ENCODE measurements around the gene MOB3A.
"Not testable (repeated sequence)": the region's sequence is repeated elsewhere in the genome, so short reads cannot be mapped to it uniquely, and the experiment has no call there.

Gene MOB3A

DNA sequence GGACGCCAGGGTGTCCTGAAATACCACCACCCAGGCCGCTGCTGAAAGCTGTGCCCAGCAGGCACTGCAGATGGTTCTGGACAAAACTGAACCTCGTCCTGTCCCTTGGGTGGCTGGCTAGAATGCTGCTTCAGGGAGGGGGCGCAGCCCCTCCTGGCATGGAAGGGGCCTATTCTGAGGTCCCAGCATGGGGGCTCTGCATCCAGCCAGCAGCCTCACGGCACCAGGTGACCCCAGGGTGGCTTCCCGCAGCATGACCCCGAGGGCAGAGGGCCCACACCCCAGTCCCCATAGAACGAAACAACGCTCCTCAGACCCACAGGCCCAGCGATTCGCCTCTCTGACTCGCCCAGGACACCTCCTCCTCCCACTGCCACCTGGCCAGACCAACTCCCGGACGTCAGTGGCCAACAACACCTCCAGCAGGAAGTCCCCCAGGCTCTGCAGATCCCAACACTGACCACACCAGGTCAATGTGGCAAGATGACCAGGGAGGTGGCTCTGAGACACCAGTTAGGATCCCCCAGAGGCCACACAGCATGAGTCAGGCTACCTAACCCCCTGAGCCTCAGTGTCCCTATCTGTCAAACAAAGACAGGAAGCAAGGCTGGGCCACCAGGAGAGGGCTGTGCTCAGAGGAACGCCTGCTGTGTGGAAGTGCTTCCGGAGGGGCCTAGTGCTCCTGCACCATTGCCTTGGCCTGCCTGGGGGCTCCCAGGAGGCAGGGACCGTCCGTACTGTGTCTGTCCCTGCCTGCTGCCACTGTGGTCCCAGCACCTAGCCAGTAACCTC lies 51.2 kb downstream of the MOB3A start:
- FAIRE-seq: no peak

GRCh38 chr19:2043961-2044708 lies 52.0 kb downstream of the MOB3A start:
- FAIRE-seq: no peak

DNA sequence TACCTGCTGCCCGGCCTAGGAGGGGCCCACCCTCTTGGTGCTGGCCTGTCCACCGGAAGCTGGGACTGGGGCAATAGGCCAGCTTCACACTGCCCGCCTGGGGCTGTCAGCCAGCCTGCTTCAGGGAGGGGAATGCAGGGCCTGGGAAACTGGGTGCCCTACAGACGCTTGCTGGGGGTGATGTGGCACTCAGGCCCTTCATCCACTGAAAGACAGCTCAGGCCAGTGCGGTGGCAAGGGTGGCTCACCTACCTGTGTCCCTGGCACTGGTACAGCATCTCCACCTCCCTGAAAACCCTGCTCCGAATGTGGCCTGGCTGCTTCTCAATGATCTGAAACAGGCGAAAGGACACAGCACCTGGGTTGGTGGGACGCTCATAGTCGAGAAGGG lies 52.9 kb downstream of the MOB3A start:
- no peak for FAIRE-seq

DNA sequence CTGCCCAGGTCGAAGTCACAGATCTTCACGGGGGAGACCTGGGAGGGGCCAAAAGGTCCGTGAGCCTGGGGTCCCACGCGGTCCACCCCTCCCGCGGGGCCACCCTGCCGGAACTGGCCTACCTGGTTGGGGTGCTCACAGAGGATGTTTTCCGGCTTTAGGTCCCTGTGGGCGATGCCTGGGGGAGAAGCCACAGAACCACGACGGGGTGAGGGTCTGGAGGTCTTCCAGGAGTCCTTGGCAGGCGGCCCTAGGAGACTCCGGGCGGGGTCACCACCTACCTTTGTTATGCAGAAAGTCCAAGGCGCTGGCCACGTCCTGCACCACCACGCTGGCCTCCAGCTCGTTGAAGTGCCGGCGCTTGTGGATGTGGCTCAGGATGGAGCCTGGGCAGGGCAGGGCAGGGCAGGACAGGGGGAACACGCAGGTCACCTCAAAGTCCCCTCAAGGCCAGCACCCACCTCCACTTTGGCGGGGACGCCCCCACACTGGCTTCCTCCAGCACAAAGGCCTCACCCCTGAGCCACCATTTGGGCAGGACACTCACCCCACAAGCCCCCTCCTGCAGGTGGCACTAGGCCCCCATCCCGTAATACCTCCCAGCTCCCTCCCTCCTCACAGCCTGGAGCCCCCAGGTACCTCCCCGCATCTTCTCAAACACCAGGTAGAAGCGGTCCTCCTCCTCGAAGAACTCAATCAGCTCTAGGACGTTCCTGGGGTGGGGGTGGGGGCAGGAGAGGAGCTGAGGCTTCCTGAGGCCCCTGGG lies 53.5 kb downstream of the MOB3A start:
- FAIRE-seq: no peak

- FAIRE-seq: no peak
Measured at GRCh38 chr19:2041683-2042484, 54.2 kb downstream of the MOB3A start.

DNA sequence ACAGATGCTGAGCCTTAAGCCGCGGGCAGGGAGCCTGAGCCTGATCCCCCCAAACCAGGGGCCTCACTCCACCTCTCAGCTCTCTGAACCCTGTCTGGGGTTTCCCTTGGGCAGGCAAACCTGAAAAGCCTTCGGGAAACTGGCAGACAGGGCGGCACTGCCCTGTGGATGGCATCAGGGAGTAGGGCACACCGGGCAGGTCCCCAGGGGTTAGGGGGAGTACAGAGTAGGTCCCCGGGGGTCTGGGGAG lies 54.8 kb downstream of the MOB3A start:
- no peak for FAIRE-seq

DNA sequence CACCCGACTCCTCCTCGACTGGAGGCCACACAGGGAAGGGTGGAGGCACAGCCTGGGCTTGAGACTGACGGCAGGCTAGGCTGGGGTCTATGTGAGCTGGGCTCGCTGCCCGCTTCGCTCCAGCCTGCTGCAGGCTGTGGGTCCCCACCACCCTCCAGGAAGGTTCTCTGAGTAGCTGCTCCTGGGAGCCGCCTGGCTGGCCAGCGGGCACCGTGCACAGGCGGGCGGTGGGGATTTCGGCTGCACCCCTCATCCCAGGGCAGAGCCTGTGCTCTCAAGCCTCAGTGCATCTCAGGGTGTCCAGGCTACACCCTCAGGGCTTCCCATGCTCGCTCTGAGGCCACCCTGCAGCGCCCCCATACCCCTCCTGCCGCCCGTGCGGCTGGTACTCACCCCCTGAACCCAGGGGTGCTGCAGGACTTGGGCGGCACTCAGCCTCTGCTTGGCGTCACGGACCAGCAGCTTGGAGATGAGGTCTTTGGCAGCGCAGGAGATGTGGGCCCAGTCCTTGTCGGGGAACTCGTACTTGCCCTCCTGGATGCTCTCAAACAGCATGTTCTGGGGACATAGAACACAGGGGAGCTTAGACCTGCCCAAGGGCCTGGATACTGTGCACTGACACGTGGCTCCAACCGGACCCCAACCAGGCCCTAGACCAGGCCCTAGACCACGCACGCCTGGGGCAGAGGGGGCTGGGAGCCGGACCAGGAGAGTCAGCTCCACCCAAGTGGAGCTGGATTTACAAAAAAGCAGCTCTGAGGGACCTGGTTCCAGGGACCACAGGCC lies 55.3 kb downstream of the MOB3A start:
- no peak for FAIRE-seq

GRCh38 chr19:2039959-2040646 lies 56.0 kb downstream of the MOB3A start:
- FAIRE-seq: no peak

- no peak for FAIRE-seq
Measured at GRCh38 chr19:2039089-2039958, 56.8 kb downstream of the MOB3A start.

DNA sequence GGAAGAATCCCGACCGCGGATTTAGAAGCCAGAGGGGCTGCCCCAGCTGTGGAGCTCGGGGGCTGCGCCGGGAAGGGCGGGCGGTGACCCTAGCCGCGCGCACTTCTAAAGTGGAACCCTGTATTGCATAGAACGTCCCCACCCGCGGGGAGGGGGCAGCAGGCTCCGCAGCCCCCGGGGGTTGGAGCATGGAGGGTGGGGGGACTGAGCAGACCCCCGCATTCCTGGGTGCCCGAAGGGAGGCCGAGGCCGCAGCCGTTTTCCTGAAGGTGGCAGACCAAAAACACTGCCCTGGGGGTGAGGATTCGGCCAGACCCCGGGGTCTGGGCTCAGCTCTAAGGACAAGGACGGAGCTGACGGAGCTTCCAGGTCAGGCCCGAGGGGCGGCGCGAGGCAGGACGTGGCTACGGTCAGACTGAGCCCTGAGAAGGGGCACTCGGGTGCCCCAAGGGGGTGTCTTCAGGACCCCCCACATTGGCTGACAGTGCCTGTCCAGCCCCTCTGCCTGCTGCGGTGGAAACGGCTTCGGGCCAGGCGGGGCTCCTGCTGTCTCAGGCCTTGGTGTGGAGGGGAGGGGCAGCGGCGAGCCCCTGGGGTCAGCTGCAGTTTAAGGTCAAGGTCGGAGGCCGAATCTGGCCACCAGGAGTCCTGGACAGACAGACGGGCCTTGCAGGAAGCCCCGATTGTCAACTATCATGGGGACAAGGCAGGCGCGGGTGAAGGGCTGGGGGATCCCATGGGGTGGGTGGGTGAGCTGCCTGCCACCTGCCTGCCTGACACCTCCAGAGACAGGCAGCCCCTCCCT lies 57.6 kb downstream of the MOB3A start:
- FAIRE-seq: no peak

DNA sequence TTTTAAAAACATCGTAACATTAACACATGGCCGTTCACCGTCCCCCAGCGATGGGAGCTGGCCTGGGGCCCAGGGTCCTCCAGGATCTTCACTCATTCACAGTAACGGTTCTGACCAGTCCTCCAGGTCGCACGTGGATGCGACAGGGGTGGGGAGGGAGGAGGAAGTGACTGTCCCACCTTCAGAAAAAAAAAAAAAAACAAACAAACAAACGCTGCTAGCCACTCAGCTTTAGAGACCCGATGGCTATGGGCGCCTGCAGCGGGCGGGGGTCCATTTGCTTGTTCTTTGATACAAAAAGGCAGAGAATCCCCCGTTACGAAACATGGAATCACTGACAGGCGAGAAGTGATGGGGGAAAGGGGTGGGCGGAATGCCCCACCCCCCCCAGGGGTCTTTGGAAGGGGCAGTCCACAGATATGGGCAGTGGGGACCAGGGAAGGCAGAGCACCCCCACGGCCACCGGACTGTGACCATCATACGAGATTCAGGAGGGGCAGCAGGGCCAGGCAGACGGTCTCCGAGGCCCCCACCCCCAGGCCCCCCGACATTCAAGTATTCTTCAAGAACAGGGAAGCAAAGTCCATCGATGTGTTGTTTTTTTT lies 58.4 kb downstream of the MOB3A start:
- no peak for FAIRE-seq

DNA sequence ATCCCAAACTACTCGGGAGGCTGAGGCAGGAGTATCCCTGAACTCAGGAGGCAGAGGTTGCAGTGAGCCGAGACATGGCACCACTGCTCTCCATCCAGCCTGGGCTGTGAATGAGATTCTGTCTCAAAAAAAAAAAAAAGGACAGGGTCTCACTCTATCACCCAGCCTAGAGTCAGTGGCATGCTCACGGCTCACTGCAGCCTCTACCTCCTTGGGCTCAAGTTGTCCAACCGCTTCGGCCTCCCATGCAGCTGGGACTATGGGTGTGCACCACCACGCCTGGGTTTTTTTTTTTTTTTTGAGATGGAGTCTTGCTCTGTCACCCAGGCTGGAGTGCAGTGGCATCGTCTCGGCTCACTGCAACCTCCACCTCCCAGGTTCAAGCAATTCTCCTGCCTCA lies 59.7 kb downstream of the MOB3A start:
- no peak for FAIRE-seq

DNA sequence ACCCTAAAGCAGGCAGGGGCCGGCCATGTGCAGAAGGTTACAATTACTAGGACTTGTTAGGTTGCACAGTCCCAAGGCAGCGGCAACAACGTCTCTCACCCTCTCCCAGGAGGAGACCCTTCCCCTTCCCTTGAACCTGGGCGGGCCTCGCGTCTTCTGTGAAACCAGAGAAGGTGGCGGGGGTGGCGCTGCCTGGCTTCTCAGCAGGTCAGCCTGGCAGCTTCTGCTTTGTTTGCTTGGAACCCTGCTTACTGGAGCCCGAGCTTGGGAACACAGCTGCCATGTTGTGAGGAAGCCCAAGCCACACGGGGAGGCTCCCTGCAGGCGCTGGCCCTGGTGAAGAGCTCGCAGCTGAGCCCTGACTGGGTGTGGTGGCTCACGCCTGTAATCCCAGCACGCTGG lies 60.5 kb downstream of the MOB3A start:
- FAIRE-seq: no peak

DNA sequence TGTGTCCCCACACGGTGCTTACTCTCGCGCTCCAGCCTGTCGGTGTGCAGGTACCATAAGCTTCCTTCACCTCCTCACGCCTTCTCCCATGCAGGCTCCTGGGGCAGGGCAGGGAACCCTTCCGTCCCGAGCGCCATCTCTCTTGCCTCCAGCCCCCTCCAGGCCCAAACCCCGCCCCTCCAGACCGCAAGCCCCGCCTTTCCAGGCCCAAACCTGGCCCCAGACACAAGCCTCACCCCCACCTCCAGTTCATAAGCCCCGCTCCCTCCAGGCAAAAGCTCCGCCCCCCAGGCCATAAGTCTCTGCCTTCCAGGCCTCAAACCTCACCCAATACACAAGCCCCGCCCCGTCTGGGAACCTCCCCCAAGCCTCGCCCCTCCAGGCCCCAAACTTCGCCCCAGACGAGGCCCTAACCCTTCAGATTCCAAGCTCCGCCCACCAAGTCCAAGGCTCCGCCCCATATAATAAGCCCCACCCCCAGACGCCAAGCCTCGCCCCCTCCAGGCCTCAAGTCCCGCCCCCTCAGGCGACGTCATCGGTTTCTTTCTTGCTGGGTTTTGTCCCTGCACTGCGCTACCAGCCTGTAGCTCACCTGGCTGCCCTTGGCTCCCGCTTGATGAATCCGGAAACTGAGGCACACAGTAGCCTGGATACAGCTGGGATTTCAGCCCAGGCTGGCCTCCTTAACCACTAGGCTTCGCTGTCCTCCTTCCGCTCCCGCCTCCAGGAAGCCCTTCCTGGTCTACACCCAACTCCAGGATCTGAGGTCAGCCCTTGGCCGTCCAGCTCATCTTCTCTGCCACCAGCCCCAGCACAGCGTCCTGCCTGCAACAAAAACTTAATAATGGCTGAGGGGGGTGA lies 61.2 kb downstream of the MOB3A start:
- FAIRE-seq: no peak

DNA sequence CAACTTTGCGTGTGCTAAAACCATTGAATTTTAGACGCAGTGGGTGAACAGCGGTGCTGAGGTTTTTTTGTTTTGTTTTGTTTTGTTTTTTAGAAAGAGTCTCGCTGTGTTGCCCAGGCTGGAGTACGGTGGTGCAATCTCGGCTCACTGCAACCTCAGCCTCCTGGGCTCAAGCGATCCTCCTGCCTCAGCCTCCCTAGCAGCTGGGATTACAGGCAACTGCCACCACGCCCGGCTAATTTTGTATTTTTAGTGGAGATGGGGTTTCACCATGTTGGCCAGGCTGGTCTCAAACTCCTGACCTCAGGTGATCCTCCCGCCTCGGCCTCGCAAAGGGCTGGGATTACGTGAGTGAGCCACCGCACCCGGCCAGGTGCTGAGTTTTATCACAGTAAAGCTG lies 61.9 kb downstream of the MOB3A start:
- FAIRE-seq: not testable (repeated sequence)

- no peak for FAIRE-seq
Measured at GRCh38 chr19:2033825-2034159, 62.3 kb downstream of the MOB3A start.

DNA sequence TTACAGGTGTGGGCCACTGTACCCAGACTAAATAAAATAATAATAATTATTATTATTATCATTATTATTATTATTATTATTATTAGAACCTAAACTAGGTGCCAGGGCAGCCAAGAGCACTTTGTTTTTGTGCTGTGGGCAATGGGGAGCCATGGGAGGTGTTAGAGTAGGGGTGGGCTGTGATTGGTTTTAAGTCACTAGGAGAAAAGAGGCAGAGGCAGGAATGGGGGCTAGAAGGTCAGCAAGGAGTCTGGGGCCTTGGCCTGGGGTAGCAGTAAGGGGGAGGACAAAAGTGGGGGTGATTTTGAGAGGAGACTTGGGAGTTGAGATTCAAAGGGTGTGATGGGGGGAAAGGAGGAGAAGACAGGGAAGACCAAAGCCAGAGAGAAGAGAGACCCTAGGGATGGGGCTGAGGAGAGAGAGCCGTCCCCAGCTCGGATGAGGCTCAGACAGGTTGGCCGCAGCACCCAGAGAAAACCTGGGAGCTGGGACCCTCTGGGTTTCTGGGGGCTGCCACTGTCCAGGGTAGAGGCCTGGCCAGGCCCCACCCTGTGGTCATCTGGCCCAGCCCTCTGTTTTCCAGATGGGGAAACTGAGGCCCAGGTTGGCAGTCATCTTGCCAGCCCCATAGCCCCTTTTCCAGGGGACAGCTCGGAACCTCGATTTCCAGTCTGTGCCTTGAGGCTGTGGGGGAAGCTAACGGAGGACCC lies 62.9 kb downstream of the MOB3A start:
- no peak for FAIRE-seq
